Smooth muscle cell (in vitro differentiated cells): ENCODE data around the gene FRMD3. TPM values are rescaled to one million over a fixed set of nuclear protein-coding genes. Genes with fewer than 3 reads are reported as not detected.

Experiments
- DNase-seq: peaks from one replicate; lab custom pipeline; 2025; ENCODE audit not compliant: unreplicated experiment; lab: John Stamatoyannopoulos, UW
- H2AFZ ChIP-seq: fragments of 200-600 bp; sonication (generic); 2 replicates; pipeline ENCODE4 v1.6.0; 2016; ENCODE audit warnings: antibody characterized with exemption, low read depth, mild to moderate bottlenecking
- H3F3A ChIP-seq: fragments of 200-600 bp; sonication (generic); 2 replicates; pipeline ENCODE4 v1.6.0; 2017; ENCODE audit warnings: antibody characterized with exemption, low read depth
- H3K27ac ChIP-seq: fragments of 200-600 bp; sonication (generic); 2 replicates; pipeline ENCODE4 v1.5.1; 2016; ENCODE audit warnings: low read depth, mild to moderate bottlenecking
- H3K27me3 ChIP-seq: fragments of 200-600 bp; sonication (generic); 2 replicates; pipeline ENCODE4 v1.6.1; 2016; ENCODE audit warnings: low read depth, mild to moderate bottlenecking
- H3K36me3 ChIP-seq: fragments of 200-600 bp; sonication (generic); 2 replicates; pipeline ENCODE4 v1.5.1; 2016; ENCODE audit warnings: low read depth
- H3K4me1 ChIP-seq: fragments of 200-600 bp; sonication (generic); 2 replicates; pipeline ENCODE4 v1.5.1; 2016; ENCODE audit warnings: low read depth
- H3K4me2 ChIP-seq: fragments of 200-600 bp; sonication (generic); 2 replicates; pipeline ENCODE4 v1.6.0; 2016; ENCODE audit warnings: mild to moderate bottlenecking
- H3K4me3 ChIP-seq: fragments of 200-600 bp; sonication (generic); 2 replicates; pipeline ENCODE4 v1.5.1; 2016; ENCODE audit warnings: mild to moderate bottlenecking
- H3K79me2 ChIP-seq: fragments of 200-600 bp; sonication (generic); 2 replicates; pipeline ENCODE4 v1.6.0; 2016; ENCODE audit warnings: low read depth, mild to moderate bottlenecking
- H3K9ac ChIP-seq: fragments of 200-600 bp; sonication (generic); 2 replicates; pipeline ENCODE4 v1.6.0; 2016; ENCODE audit warnings: low read depth
- H3K9me3 ChIP-seq: fragments of 200-600 bp; sonication (generic); replicated peaks from 2 replicates; pipeline ENCODE4 v1.5.1; 2016; ENCODE audit warnings: low read depth
- H4K20me1 ChIP-seq: fragments of 200-600 bp; sonication (generic); 2 replicates; pipeline ENCODE4 v1.6.0; 2016; ENCODE audit warnings: low read depth
- WGBS: methylation state at CpG from one replicate; pipeline ENCODE4 v1.1.7; 2016; ENCODE audit warnings: low lambda C conversion rate; 5-methylcytosine and 5-hydroxymethylcytosine counted together
- polyA plus RNA-seq: library from polyadenylated mRNA; unstranded; fragments of >200 nt; fragmentation: Nextera tagmentation; extraction: Ambion mirVana; gene quantifications from 2 replicates; pipeline ENCODE4 v1.2.1, GENCODE V29; 2016
- total RNA-seq: library from RNA; depleted of rRNA; stranded (reverse); fragments of >200 nt; gene quantifications from 2 replicates; pipeline ENCODE4 v1.2.3, GENCODE V29; 2014
- TF ChIP-seq, protein P1 (sequence below): fragments of 200-600 bp; sonication (generic); IDR thresholded peaks from 2 replicates; pipeline ENCODE4 v1.5.1; 2017; ENCODE audit warnings: borderline replicate concordance, mild to moderate bottlenecking, antibody characterized with exemption; ENCODE audit not compliant: insufficient read depth, poor library complexity, severe bottlenecking

Gene FRMD3
- total and polyA plus RNA-seq, 2 experiments from 2014 or later, result 0.72 to 2.8 TPM

DNA sequence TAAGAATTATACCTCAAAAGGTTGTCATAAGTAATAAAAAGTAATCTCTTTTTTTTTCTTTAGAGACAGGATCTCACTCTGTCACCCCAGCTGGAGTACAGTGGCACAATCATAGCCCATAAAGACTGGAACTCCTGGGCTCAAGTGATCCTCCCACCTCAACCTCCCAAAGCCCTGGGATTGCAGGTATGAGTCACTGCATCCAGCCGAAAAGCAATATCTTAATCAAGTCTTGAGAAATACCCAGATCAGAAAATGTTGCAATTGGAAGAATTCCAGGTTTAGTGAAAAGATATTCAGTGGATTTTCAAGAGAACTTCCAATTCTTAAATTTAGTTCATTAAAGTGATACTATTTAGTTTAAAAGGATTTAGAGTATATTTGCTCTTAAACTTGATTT is 43.8 kb upstream of the FRMD3 start:
- DNase-seq, result no peak
- WGBS, result 55% methylated on average over 1 of the region's 1 CpG

GRCh38 chr9:83574482-83574881 is 36.3 kb upstream of the FRMD3 start:
- H3K9ac ChIP-seq, result no peak overlapping the region
- H3K4me1 ChIP-seq, result no peaks in the 10 kb centered on the region
- H3K4me3 ChIP-seq, result no peak overlapping the region
- no peak overlapping the region for H3K27ac ChIP-seq
- TF ChIP-seq, protein P1, sequence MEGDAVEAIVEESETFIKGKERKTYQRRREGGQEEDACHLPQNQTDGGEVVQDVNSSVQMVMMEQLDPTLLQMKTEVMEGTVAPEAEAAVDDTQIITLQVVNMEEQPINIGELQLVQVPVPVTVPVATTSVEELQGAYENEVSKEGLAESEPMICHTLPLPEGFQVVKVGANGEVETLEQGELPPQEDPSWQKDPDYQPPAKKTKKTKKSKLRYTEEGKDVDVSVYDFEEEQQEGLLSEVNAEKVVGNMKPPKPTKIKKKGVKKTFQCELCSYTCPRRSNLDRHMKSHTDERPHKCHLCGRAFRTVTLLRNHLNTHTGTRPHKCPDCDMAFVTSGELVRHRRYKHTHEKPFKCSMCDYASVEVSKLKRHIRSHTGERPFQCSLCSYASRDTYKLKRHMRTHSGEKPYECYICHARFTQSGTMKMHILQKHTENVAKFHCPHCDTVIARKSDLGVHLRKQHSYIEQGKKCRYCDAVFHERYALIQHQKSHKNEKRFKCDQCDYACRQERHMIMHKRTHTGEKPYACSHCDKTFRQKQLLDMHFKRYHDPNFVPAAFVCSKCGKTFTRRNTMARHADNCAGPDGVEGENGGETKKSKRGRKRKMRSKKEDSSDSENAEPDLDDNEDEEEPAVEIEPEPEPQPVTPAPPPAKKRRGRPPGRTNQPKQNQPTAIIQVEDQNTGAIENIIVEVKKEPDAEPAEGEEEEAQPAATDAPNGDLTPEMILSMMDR, result no peak
- no peak overlapping the region for H2AFZ ChIP-seq
- 75% methylated on average over 1 of the region's 1 CpG for WGBS
- no peaks in the 10 kb centered on the region for H3K9me3 ChIP-seq
- H3K79me2 ChIP-seq, result no peaks in the 10 kb centered on the region
- no peaks in the 10 kb centered on the region for H3F3A ChIP-seq
- no peaks in the 10 kb centered on the region for H3K27me3 ChIP-seq
- no peak overlapping the region for H3K4me2 ChIP-seq
- no peaks in the 10 kb centered on the region for H3K36me3 ChIP-seq
- no peaks in the 10 kb centered on the region for H4K20me1 ChIP-seq
- no peak for DNase-seq

More for the DNA sequence above, 43.8 kb upstream of the FRMD3 start:
- Histone ChIP-seq H3K9ac (no peak overlapping the region), H3K36me3 (no peaks in the 10 kb centered on the region), H3K9me3 (no peaks in the 10 kb centered on the region), H4K20me1 (no peaks in the 10 kb centered on the region), H3K27me3 (no peaks in the 10 kb centered on the region), H3K4me2 (no peak overlapping the region), H3K79me2 (no peaks in the 10 kb centered on the region), H3K27ac (no peak overlapping the region), H3F3A (no peaks in the 10 kb centered on the region), H3K4me3 (no peak overlapping the region), H2AFZ (no peak overlapping the region), H3K4me1 (no peaks in the 10 kb centered on the region)
- TF ChIP-seq, protein P1, result no peak

DNA sequence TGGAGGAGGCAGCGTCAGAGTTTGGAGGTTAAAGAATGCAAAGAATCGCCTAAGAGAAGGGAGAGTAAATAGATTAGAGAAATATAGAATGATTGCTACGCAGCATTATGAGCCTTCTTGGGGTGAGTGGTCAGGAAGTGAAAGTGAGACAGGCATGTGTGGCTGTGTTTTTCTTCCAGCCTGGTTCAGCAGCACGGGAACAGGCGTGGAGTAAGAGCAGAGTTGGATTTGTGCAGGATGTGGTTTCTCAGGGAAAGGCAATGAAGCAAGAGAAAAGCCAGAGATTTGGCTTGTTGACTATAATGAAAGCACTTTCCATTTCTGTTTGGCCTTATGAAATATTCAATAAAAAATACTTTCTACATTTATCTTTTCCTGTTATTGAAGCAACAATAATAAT is 34.3 kb upstream of the FRMD3 start:
- WGBS, result 51% methylated on average over 5 of the region's 5 CpGs
- Histone ChIP-seq H3K4me3 (no peak overlapping the region), H3K36me3 (no peaks in the 10 kb centered on the region), H3K4me1 (no peaks in the 10 kb centered on the region), H4K20me1 (no peaks in the 10 kb centered on the region), H2AFZ (no peak overlapping the region), H3K27me3 (no peaks in the 10 kb centered on the region), H3K4me2 (no peak overlapping the region), H3F3A (no peaks in the 10 kb centered on the region), H3K9me3 (no peaks in the 10 kb centered on the region), H3K27ac (no peak overlapping the region), H3K9ac (no peak overlapping the region), H3K79me2 (no peaks in the 10 kb centered on the region)
- TF ChIP-seq, protein P1, result no peak
- DNase-seq, result no peak

- H3K4me3 ChIP-seq, result no peak overlapping the region
- 83% methylated on average over 1 of the region's 1 CpG for WGBS
- H3K4me2 ChIP-seq, result no peak overlapping the region
- H3K4me1 ChIP-seq, result no peaks in the 10 kb centered on the region
- no peaks in the 10 kb centered on the region for H3K9me3 ChIP-seq
- H3F3A ChIP-seq, result no peaks in the 10 kb centered on the region
- TF ChIP-seq, protein P1, result no peak
- H3K79me2 ChIP-seq, result no peaks in the 10 kb centered on the region
- H3K9ac ChIP-seq, result no peak overlapping the region
- H4K20me1 ChIP-seq, result no peaks in the 10 kb centered on the region
- DNase-seq, result no peak
- H2AFZ ChIP-seq, result no peak overlapping the region
- H3K27me3 ChIP-seq, result no peaks in the 10 kb centered on the region
- no peak overlapping the region for H3K27ac ChIP-seq
- no peaks in the 10 kb centered on the region for H3K36me3 ChIP-seq
These were observed 32.2 kb upstream of the FRMD3 start for GRCh38 chr9:83570359-83570758.
